Esophagus squamous epithelium (tissue), 5 donors: ENCODE data around the gene NLRC5. TPM values are rescaled to one million over a fixed set of nuclear protein-coding genes. Genes with fewer than 3 reads are reported as not detected.
A peak's percentile ranks its signal among the peaks of the same experiment; 100 is the strongest.
"Not testable (repeated sequence)": the region's sequence is repeated elsewhere in the genome, so short reads cannot be mapped to it uniquely, and the experiment has no call there.

Source experiments
- DNase-seq: peaks from one replicate; lab custom pipeline; 2025; lab: John Stamatoyannopoulos, UW
- H3K27ac ChIP-seq, 4 donors: fragments of 200-600 bp; sonication (generic); one replicate each; pipeline ENCODE4 v1.5.1; 2016 to 2019; ENCODE audit warnings: mild to moderate bottlenecking in 1 of 4
- H3K27me3 ChIP-seq, 4 donors: fragments of 200-600 bp; sonication (generic); 1 replicate in 3 of 4; 2 replicates in 1 of 4; pipeline versions ENCODE4 v1.5.1 to v1.6.0; 2017 to 2021; ENCODE audit warnings: antibody characterized with exemption in 1 of 4
- H3K36me3 ChIP-seq, 3 donors: fragments of 200-600 bp; sonication (generic); one replicate each; pipeline ENCODE4 v1.5.1; 2016 to 2019
- H3K4me1 ChIP-seq, 3 donors: fragments of 200-600 bp; sonication (generic); one replicate each; pipeline ENCODE4 v1.5.1; 2017 to 2019
- H3K4me3 ChIP-seq, 4 donors: fragments of 200-600 bp; sonication (generic); 1 replicate in 3 of 4; 2 replicates in 1 of 4; pipeline ENCODE4 v1.5.1; 2016 to 2019; ENCODE audit warnings: mild to moderate bottlenecking in 2 of 4, moderate library complexity in 1 of 4
- H3K9me3 ChIP-seq, 3 donors: fragments of 200-600 bp; sonication (generic); one replicate each; pipeline ENCODE4 v1.5.1; 2016 to 2019
- POLR2A ChIP-seq, 4 donors: fragments of 450-650 bp; IDR thresholded peaks; one replicate each; pipeline ENCODE4 v1.6.1; 2017; ENCODE audit warnings: antibody characterized with exemption in 4 of 4, mild to moderate bottlenecking in 4 of 4, moderate library complexity in 3 of 4
- WGBS, 2 donors: methylation state at CpG; one replicate each; pipeline ENCODE4 v1.1.5; 2018; 5-methylcytosine and 5-hydroxymethylcytosine counted together
- intact Hi-C: fragments of 100-400 bp; cut with DNase I; formaldehyde crosslinking; loops from one replicate; pipeline ENCODE4 v1.15.0; 2022
- total RNA-seq, 4 donors: library from RNA; depleted of rRNA; stranded (reverse); fragments of >200 nt; gene quantifications; one replicate each; pipeline ENCODE4 v1.1.0, GENCODE V29; 2016
- TF ChIP-seq, protein P1 (sequence below), 6 experiments: fragments of 450-650 bp in 4 of 6; fragments of 200-600 bp in 2 of 6; sonication (generic) in 2 of 6; IDR thresholded peaks; one replicate each; pipeline ENCODE4 v1.5.1; 2016 to 2019; ENCODE audit warnings: antibody characterized with exemption in 6 of 6, mild to moderate bottlenecking in 4 of 6, moderate library complexity in 4 of 6
- donor health status: DM: yes; HTN: yes; CAD: no.

NLRC5 gene
- total RNA-seq, 4 donors from 2014 or later = 7.7 to 25.2 (median 14.1) TPM

- no peaks in the 10 kb centered on the region for H3K27me3 ChIP-seq
- H3K4me1 ChIP-seq = peaks cover 9 to 37% (median 27%) of the 10 kb centered on the region in 3 donors
- intact Hi-C loops = no loop called here
- no peak for DNase-seq
- H3K27ac ChIP-seq = no peak overlapping the region
- no peaks in the 10 kb centered on the region for H3K9me3 ChIP-seq
- H3K4me3 ChIP-seq = no peak overlapping the region
- TF ChIP-seq, protein P1, sequence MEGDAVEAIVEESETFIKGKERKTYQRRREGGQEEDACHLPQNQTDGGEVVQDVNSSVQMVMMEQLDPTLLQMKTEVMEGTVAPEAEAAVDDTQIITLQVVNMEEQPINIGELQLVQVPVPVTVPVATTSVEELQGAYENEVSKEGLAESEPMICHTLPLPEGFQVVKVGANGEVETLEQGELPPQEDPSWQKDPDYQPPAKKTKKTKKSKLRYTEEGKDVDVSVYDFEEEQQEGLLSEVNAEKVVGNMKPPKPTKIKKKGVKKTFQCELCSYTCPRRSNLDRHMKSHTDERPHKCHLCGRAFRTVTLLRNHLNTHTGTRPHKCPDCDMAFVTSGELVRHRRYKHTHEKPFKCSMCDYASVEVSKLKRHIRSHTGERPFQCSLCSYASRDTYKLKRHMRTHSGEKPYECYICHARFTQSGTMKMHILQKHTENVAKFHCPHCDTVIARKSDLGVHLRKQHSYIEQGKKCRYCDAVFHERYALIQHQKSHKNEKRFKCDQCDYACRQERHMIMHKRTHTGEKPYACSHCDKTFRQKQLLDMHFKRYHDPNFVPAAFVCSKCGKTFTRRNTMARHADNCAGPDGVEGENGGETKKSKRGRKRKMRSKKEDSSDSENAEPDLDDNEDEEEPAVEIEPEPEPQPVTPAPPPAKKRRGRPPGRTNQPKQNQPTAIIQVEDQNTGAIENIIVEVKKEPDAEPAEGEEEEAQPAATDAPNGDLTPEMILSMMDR (IDR thresholded peaks at IDR 0.05) = no peak
- no peak for TF ChIP-seq POLR2A (IDR thresholded peaks at IDR 0.05)
- peaks cover 0 to 5% (median 0%) of the 10 kb centered on the region in 3 donors for H3K36me3 ChIP-seq
- 82 to 96% methylated on average over 4 to 8 of the region's 9 CpGs for WGBS, 2 donors
Observed at GRCh38 chr16:56983211-56983751, 6.1 kb upstream of the NLRC5 start.

DNA sequence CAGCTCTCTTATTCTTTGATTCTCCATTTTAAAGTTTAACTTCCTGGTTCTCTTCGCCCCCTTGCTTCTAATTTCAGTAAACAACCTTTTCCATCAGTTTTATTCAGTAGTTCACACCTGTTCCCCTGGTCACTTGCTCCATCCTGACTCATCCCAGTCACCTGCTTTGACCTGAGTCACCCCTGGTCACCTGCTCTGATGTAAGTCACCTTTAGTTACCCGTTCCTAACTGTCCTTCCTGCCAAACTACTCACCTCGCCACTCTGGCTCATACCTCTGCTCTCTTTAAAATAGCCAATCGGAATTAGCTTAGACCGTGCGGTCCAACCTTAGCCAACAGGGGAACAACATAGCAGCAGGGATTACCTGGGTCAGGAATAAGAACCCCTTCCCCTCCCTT, 4.7 kb upstream of the NLRC5 start:
- Histone ChIP-seq H3K4me3 (no peak overlapping the region), H3K27me3 (no peaks in the 10 kb centered on the region), H3K36me3 (peaks cover 0 to 5% (median 0%) of the 10 kb centered on the region in 3 donors), H3K4me1 (peaks cover 17 to 47% (median 34%) of the 10 kb centered on the region in 3 donors), H3K27ac (peak overlapping the region in 2 of 4 donors; percentile 60), H3K9me3 (no peaks in the 10 kb centered on the region)
- no peak for TF ChIP-seq POLR2A (IDR thresholded peaks at IDR 0.05)
- TF ChIP-seq, protein P1 (IDR thresholded peaks at IDR 0.05) = no peak
- WGBS, 2 donors = 73 to 76% methylated on average over 6 of the region's 6 CpGs
- intact Hi-C loops = no loop called here
- DNase-seq = no peak

GRCh38 chr16:56985288-56985961, 3.9 kb upstream of the NLRC5 start:
- no peaks in the 10 kb centered on the region for H3K9me3 ChIP-seq
- intact Hi-C loops = no loop called here
- peaks cover 17 to 54% (median 34%) of the 10 kb centered on the region in 3 donors for H3K4me1 ChIP-seq
- H3K27me3 ChIP-seq = no peaks in the 10 kb centered on the region
- no peak for DNase-seq
- H3K27ac ChIP-seq = peak overlapping the region in 3 of 4 donors; percentile 60 to 74 (median 60)
- H3K36me3 ChIP-seq = peaks cover 0 to 5% (median 0%) of the 10 kb centered on the region in 3 donors
- no peak for TF ChIP-seq POLR2A (IDR thresholded peaks at IDR 0.05)
- TF ChIP-seq, protein P1 (IDR thresholded peaks at IDR 0.05) = no peak
- 41 to 81% methylated on average over 3 to 7 of the region's 7 CpGs for WGBS, 2 donors
- H3K4me3 ChIP-seq = no peak overlapping the region

DNA sequence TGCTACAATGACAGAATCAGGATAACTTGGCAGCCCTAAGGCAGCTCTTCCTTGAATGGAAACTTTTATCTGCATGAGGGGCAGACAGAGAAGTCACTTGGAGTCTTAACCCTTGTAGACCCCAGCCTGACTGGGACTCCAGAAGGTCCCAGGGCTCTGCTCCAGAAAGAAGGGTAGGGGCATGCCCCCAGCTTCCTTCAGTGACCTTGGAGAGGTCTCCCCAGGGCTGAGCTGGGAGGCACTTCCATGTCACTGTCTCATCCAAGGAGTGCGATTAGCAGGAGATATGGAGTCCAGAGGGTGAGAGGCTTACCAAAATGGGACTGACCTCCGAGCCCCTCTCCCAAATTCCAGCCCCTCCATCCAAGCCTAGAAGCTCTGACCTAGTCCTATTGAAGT, 3.4 kb upstream of the NLRC5 start:
- Histone ChIP-seq H3K36me3 (peaks cover 0 to 5% (median 0%) of the 10 kb centered on the region in 3 donors), H3K27ac (peak overlapping the region in 3 of 4 donors; percentile 60 to 74 (median 60)), H3K4me1 (peaks cover 22 to 60% (median 40%) of the 10 kb centered on the region in 3 donors), H3K4me3 (no peak overlapping the region), H3K9me3 (no peaks in the 10 kb centered on the region), H3K27me3 (no peaks in the 10 kb centered on the region)
- WGBS, 2 donors = 80% methylated on average over 2 of the region's 2 CpGs; no CpG with 5 or more reads in 1 of the 2 donors
- intact Hi-C loops = no loop called here
- TF ChIP-seq POLR2A (IDR thresholded peaks at IDR 0.05) = no peak
- TF ChIP-seq, protein P1 (IDR thresholded peaks at IDR 0.05) = no peak
- DNase-seq = no peak

GRCh38 chr16:56986361-56986760, 3.0 kb upstream of the NLRC5 start:
- DNase-seq = no peak
- no peaks in the 10 kb centered on the region for H3K27me3 ChIP-seq
- H3K27ac ChIP-seq = peak overlapping the region in 3 of 4 donors; percentile 60 to 74 (median 60)
- WGBS, 2 donors = 20% methylated on average over 1 of the region's 1 CpG; no CpG with 5 or more reads in 1 of the 2 donors
- H3K4me1 ChIP-seq = peaks cover 26 to 64% (median 44%) of the 10 kb centered on the region in 3 donors
- TF ChIP-seq, protein P1 (IDR thresholded peaks at IDR 0.05) = no peak
- TF ChIP-seq POLR2A (IDR thresholded peaks at IDR 0.05) = no peak
- H3K36me3 ChIP-seq = peaks cover 0 to 5% (median 0%) of the 10 kb centered on the region in 3 donors
- intact Hi-C loops = no loop called here
- H3K9me3 ChIP-seq = no peaks in the 10 kb centered on the region
- H3K4me3 ChIP-seq = no peak overlapping the region

GRCh38 chr16:56986908-56987307, 2.4 kb upstream of the NLRC5 start:
- intact Hi-C loops, DNase-seq, H3K36me3 ChIP-seq, H3K9me3 ChIP-seq, H3K4me3 ChIP-seq, H3K27me3 ChIP-seq: not testable (repeated sequence)
- peaks cover 26 to 69% (median 49%) of the 10 kb centered on the region in 3 donors for H3K4me1 ChIP-seq
- H3K27ac ChIP-seq = peak overlapping the region in 1 of 4 donors; percentile 74
- 81 to 87% methylated on average over 4 of the region's 4 CpGs for WGBS, 2 donors
